GM19468 (cell line): Measurements from ENCODE around the gene HSCB.
"Not testable (repeated sequence)": the region's sequence is repeated elsewhere in the genome, so short reads cannot be mapped to it uniquely, and the experiment has no call there.

Experiments
- ATAC-seq: cut with Tn5 transposase; IDR thresholded peaks from one replicate; pipeline ENCODE4 v1.9.1; 2021; ENCODE audit warnings: mild to moderate bottlenecking, moderate library complexity, moderate number of reproducible peaks; ENCODE audit not compliant: unreplicated experiment; ENCODE audit errors: extremely low read depth

Gene HSCB

GRCh38 chr22:28783786-28784671 lies 42.2 kb downstream of the HSCB start:
- no peak for ATAC-seq

DNA sequence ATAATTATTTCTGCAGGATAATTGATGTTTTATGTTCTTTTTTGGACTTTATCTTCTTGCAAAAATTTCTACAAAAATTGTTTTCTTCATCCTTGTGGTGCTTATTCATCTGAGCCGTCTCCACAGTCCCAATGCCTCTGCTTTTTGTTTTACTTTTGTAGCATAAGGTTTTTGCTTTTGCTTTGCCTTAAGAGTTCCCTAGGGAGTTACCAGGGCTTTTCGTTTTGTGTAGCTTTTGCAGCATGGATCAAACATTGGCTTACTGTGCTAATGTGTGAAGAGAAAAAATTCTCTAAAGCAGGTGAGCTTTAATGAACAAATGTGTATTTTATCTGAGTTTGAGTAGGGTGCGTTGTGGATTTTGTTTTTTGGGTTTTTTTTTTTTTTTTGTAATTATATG lies 46.8 kb downstream of the HSCB start:
- no peak for ATAC-seq

DNA sequence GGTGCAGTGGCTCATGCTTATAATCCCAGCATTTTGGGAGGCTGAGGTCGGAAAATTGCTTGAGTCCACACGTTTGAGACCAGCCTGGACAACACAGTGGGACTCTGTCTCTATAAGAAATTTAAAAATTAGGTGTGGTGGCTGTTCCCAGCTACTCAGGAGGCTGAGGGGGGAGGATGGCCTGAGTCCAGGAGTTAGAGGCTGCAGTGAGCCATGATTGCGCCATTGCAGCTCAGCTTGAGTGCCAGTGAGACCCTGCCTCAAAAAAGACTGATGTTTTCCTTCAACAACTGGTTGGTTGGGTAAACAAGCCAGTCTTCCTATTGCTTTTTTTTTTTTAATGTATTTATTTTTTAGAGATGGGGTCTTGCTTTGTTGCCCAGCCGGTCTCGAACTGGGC lies 49.3 kb downstream of the HSCB start:
- ATAC-seq = no peak

- ATAC-seq = no peak
These were observed 50.1 kb downstream of the HSCB start for GRCh38 chr22:28791841-28792490.

DNA sequence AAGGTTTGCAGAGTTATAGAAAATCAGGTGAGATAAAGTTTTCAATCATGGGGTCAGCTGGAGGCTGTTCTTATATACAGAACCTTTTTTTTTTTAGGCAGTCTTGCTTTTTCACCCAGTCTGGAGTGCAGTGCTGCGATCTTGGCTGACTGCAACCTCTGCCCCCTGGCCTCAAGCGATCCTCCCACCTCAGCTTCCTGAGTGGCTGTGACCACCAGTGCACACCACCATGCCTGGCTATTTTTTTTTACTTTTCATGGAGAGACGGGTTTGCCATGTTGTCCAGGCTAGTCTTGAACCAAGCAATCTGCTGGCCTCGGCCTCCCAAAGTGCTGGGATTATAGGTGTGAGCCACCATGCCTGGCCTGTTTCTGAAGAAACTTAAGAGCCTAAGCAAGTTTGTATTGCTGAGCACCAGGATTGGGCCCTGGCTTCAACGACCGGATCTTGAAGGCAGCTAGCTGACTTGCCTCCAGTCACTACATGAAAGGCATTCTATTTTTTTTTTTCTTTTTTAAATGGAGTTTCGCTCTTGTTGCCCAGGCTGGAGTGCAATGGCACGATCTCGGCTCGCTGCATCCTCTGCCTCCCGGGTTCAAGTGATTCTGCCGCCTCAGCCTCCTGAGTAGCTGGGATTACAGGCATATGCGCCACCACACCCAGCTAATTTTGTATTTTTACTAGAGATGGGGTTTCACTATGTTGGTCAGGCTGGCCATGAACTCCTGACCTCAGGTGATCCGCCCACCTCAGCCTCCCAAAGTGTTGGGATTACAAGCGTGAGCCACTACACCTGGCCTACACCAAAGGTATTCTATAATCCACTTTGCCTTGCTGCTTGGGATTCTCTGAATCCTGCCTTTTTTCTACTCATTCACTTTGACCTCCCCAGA lies 50.9 kb downstream of the HSCB start:
- ATAC-seq = no peak

DNA sequence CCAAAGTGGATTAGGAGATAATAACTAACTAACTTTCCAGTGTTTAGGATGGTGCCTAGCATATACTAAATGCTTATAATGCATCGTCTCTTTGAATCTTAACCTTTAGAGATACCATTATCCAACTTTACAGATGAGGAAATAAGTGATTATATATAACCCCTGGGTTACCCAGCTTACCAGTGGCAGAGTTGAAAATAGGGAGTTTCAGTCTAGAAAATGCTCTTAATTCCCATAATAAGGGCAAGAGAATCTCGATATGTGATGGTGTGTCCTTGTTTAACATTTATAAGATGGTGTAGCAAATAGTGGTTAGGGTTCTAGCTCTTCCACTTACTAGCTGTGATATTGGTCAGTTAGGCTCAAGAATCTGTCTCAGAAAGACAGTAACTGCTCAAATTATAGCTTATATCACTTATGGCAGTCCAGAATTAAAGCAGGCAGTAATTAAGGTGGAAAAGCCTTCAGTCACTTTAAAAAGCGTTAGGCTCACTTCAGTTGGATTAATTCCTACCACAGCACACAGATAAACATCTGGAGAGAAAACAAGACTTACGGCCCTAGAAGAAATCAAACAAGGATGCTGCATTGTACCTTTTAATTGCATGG lies 52.2 kb downstream of the HSCB start:
- ATAC-seq = no peak

GRCh38 chr22:28795071-28795693 lies 53.3 kb downstream of the HSCB start:
- no peak for ATAC-seq

- no peak for ATAC-seq
These were observed 54.4 kb downstream of the HSCB start for GRCh38 chr22:28795932-28796856.

DNA sequence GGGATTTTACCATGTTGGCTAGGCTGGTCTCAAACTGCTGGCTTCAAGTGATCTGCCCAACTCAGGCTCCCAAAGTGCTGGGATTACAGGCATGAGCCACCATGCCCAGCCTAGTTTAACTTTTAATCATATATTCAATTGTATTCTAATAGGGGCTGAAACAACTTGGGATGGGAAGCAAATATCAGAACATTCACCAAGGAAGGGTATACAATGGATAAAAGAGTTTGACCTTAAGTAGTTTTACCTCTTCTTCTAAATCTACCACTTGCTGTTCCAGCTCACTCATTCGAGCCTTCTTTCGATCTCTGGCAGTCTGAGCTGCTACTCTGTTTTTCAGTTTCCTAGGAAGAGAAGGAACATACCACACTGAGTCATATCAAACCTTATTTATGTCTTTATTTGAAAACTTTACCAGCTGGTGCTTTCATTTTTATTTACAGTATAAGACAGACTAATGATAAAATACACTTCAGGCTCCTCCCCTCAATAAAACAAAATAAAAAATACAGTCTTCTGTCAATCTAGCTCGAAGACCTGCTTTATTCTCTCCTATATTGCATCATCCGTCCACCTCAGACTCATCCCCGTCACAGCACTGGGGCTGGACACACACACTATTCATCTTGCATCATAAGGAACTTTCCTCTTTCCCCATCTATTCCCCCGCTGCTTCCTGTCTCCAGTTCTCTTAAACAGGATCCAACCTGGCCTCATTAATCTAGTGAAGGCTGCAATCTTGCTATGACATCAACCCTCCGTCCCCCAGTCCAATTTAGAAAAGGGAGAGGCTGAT lies 57.2 kb downstream of the HSCB start:
- no peak for ATAC-seq

- ATAC-seq = no peak
These were observed 57.9 kb downstream of the HSCB start for GRCh38 chr22:28799606-28800307.

GRCh38 chr22:28800308-28801041 lies 58.6 kb downstream of the HSCB start, which contains the start of gene XBP1:
XBP1 (minus strand) TSS chr22:28800569.
- peak; percentile 62 for ATAC-seq

GRCh38 chr22:28801845-28802594 lies 60.2 kb downstream of the HSCB start:
- ATAC-seq = no peak

- ATAC-seq = no peak
These were observed 60.8 kb downstream of the HSCB start for GRCh38 chr22:28802595-28803123.

DNA sequence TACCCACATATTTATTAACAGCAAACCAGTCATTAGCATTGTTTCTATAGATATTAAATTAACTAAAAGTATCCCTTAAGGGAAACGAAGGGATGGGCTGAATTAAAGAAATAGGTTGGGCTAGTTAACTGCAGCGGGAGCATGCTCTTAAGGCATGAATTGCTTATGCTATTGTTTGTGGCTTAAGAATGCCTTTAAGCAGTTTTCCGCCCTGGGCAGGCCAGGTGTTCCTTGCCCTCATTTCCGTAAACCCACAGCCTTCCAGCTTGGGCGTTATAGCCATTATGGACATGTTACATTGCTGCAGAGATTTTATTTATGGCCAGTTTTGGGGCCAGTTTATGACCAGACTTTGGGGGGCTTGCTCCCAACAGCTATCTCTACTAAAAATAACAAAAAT lies 63.6 kb downstream of the HSCB start:
- ATAC-seq = not testable (repeated sequence)
